Mucosa of gallbladder (tissue), 1 donor: ENCODE measurements around the gene HSDL2. TPM values are rescaled to one million over a fixed set of nuclear protein-coding genes. Genes with fewer than 3 reads are reported as not detected.

Experiments
- DNase-seq: peaks from one replicate; pipeline ENCODE4 v3.0.0-alpha.2; 2020; ENCODE audit warnings: low spot score
- total RNA-seq: library from RNA; stranded (reverse); gene quantifications from one replicate; pipeline ENCODE4 v1.2.1, GENCODE V29; 2021
- donor health status: DM: no; HTN: no; CAD: no.

HSDL2 gene
- total RNA-seq, 1 donor from 2014 or later, result 40.3 TPM

- DNase-seq, result no peak
Measured at GRCh38 chr9:112446526-112446925, 66.6 kb downstream of the HSDL2 start.

GRCh38 chr9:112447283-112447761, 67.4 kb downstream of the HSDL2 start:
- DNase-seq, result peak; percentile 13

- DNase-seq, result no peak
Measured at GRCh38 chr9:112462855-112463254, 82.9 kb downstream of the HSDL2 start.

- DNase-seq, result no peak
Measured at GRCh38 chr9:112465352-112465751, 85.4 kb downstream of the HSDL2 start.

- no peak for DNase-seq
Measured at GRCh38 chr9:112472996-112473395, 93.1 kb downstream of the HSDL2 start.

- DNase-seq, result no peak
Measured at GRCh38 chr9:112473986-112474385, 94.1 kb downstream of the HSDL2 start.

- DNase-seq, result no peak
Measured at GRCh38 chr9:112475318-112475717, 95.4 kb downstream of the HSDL2 start.

- DNase-seq, result no peak
Measured at GRCh38 chr9:112477330-112477729, 97.4 kb downstream of the HSDL2 start.

GRCh38 chr9:112479221-112479620, 99.3 kb downstream of the HSDL2 start:
- no peak for DNase-seq

GRCh38 chr9:112484607-112485006, 104.7 kb downstream of the HSDL2 start:
- DNase-seq, result no peak

GRCh38 chr9:112485574-112485973, 105.7 kb downstream of the HSDL2 start:
- DNase-seq, result no peak

- peak; percentile 84 for DNase-seq
Measured at GRCh38 chr9:112486221-112487007, 106.5 kb downstream of the HSDL2 start, which contains the start of gene KIAA1958. Gene KIAA1958, plus strand, starts transcription at chr9:112486827. Its CDS starts 87,254 bp downstream, at chr9:112574081.

GRCh38 chr9:112487008-112487798, 107.3 kb downstream of the HSDL2 start:
- peak; percentile 45 for DNase-seq

GRCh38 chr9:112487799-112488340, 108.0 kb downstream of the HSDL2 start:
- no peak for DNase-seq

- DNase-seq, result no peak
Measured at GRCh38 chr9:112489039-112489546, 109.2 kb downstream of the HSDL2 start.

- DNase-seq, result no peak
Measured at GRCh38 chr9:112489876-112490666, 110.2 kb downstream of the HSDL2 start.

- no peak for DNase-seq
Measured at GRCh38 chr9:112493393-112494137, 113.7 kb downstream of the HSDL2 start.

- no peak for DNase-seq
Measured at GRCh38 chr9:112494153-112494552, 114.2 kb downstream of the HSDL2 start.

- DNase-seq, result no peak
Measured at GRCh38 chr9:112495614-112496013, 115.7 kb downstream of the HSDL2 start.

GRCh38 chr9:112496074-112496722, 116.3 kb downstream of the HSDL2 start:
- no peak for DNase-seq
